ENCODE measurements around the gene C1QTNF3.

The C1QTNF3 gene

GRCh38 chr5:34062419-34062818, 19.4 kb upstream of the C1QTNF3 start:
- Histone ChIP-seq H3K36me3 (ENCODE audit: insufficient read depth, low read length) (no peaks in the 10 kb centered on the region), H3K9me3 (replicated peaks; ENCODE audit: low read length) (no peaks in the 10 kb centered on the region), H3K4me2 (ENCODE audit: low read length) (no peak overlapping the region), H3K4me3 (ENCODE audit: low read length) (no peak overlapping the region), H3K4me1 (ENCODE audit: control insufficient read depth, insufficient read depth, low read length) (no peaks in the 10 kb centered on the region), H3K9ac (ENCODE audit: low read depth, low read length) (no peak overlapping the region), H3K27me3 (ENCODE audit: control insufficient read depth, insufficient read depth, low read length) (no peaks in the 10 kb centered on the region)

- Histone ChIP-seq H3K27me3 (ENCODE audit: control insufficient read depth, insufficient read depth, low read length) (no peaks in the 10 kb centered on the region), H3K9me3 (replicated peaks; ENCODE audit: low read length) (no peaks in the 10 kb centered on the region), H3K4me2 (ENCODE audit: low read length) (no peak overlapping the region), H3K4me3 (ENCODE audit: low read length) (no peak overlapping the region), H3K36me3 (ENCODE audit: insufficient read depth, low read length) (no peaks in the 10 kb centered on the region), H3K9ac (ENCODE audit: low read depth, low read length) (no peak overlapping the region), H3K4me1 (ENCODE audit: control insufficient read depth, insufficient read depth, low read length) (no peaks in the 10 kb centered on the region)
Measured at GRCh38 chr5:34061993-34062392, 19.0 kb upstream of the C1QTNF3 start.

- no peaks in the 10 kb centered on the region for H3K27me3 ChIP-seq (ENCODE audit: control insufficient read depth, insufficient read depth, low read length)
- H3K4me3 ChIP-seq (ENCODE audit: low read length) = no peak overlapping the region
- no peaks in the 10 kb centered on the region for H3K9me3 ChIP-seq (replicated peaks; ENCODE audit: low read length)
- no peaks in the 10 kb centered on the region for H3K4me1 ChIP-seq (ENCODE audit: control insufficient read depth, insufficient read depth, low read length)
- no peaks in the 10 kb centered on the region for H3K36me3 ChIP-seq (ENCODE audit: insufficient read depth, low read length)
- H3K9ac ChIP-seq (ENCODE audit: low read depth, low read length) = no peak overlapping the region
- no peak overlapping the region for H3K4me2 ChIP-seq (ENCODE audit: low read length)
Measured at GRCh38 chr5:34059977-34060376, 17.0 kb upstream of the C1QTNF3 start.

- H3K27me3 ChIP-seq (ENCODE audit: control insufficient read depth, insufficient read depth, low read length) = no peaks in the 10 kb centered on the region
- peaks cover 9% of the 10 kb centered on the region for H3K4me1 ChIP-seq (ENCODE audit: control insufficient read depth, insufficient read depth, low read length)
- no peaks in the 10 kb centered on the region for H3K36me3 ChIP-seq (ENCODE audit: insufficient read depth, low read length)
- H3K4me3 ChIP-seq (ENCODE audit: low read length) = no peak overlapping the region
- H3K4me2 ChIP-seq (ENCODE audit: low read length) = no peak overlapping the region
- H3K9me3 ChIP-seq (replicated peaks; ENCODE audit: low read length) = no peaks in the 10 kb centered on the region
- no peak overlapping the region for H3K9ac ChIP-seq (ENCODE audit: low read depth, low read length)
Measured at GRCh38 chr5:34058532-34058931, 15.5 kb upstream of the C1QTNF3 start.

- Histone ChIP-seq H3K27me3 (ENCODE audit: control insufficient read depth, insufficient read depth, low read length) (no peaks in the 10 kb centered on the region), H3K36me3 (ENCODE audit: insufficient read depth, low read length) (no peaks in the 10 kb centered on the region), H3K4me2 (ENCODE audit: low read length) (no peak overlapping the region), H3K4me3 (ENCODE audit: low read length) (no peak overlapping the region), H3K4me1 (ENCODE audit: control insufficient read depth, insufficient read depth, low read length) (peaks cover 16% of the 10 kb centered on the region), H3K9ac (ENCODE audit: low read depth, low read length) (no peak overlapping the region), H3K9me3 (replicated peaks; ENCODE audit: low read length) (no peaks in the 10 kb centered on the region)
Measured at GRCh38 chr5:34057569-34057968, 14.6 kb upstream of the C1QTNF3 start.

- H3K4me1 ChIP-seq (ENCODE audit: control insufficient read depth, insufficient read depth, low read length) = peaks cover 21% of the 10 kb centered on the region
- no peak overlapping the region for H3K4me3 ChIP-seq (ENCODE audit: low read length)
- H3K9me3 ChIP-seq (replicated peaks; ENCODE audit: low read length) = no peaks in the 10 kb centered on the region
- no peaks in the 10 kb centered on the region for H3K27me3 ChIP-seq (ENCODE audit: control insufficient read depth, insufficient read depth, low read length)
- H3K36me3 ChIP-seq (ENCODE audit: insufficient read depth, low read length) = no peaks in the 10 kb centered on the region
- no peak overlapping the region for H3K4me2 ChIP-seq (ENCODE audit: low read length)
- H3K9ac ChIP-seq (ENCODE audit: low read depth, low read length) = no peak overlapping the region
Measured at GRCh38 chr5:34057118-34057517, 14.1 kb upstream of the C1QTNF3 start.

GRCh38 chr5:34055667-34056066, 12.7 kb upstream of the C1QTNF3 start:
- H3K4me3 ChIP-seq (ENCODE audit: low read length) = no peak overlapping the region
- H3K36me3 ChIP-seq (ENCODE audit: insufficient read depth, low read length) = no peaks in the 10 kb centered on the region
- no peak overlapping the region for H3K9ac ChIP-seq (ENCODE audit: low read depth, low read length)
- peaks cover 26% of the 10 kb centered on the region for H3K4me1 ChIP-seq (ENCODE audit: control insufficient read depth, insufficient read depth, low read length)
- no peaks in the 10 kb centered on the region for H3K9me3 ChIP-seq (replicated peaks; ENCODE audit: low read length)
- H3K4me2 ChIP-seq (ENCODE audit: low read length) = no peak overlapping the region
- H3K27me3 ChIP-seq (ENCODE audit: control insufficient read depth, insufficient read depth, low read length) = no peaks in the 10 kb centered on the region

- Histone ChIP-seq H3K4me2 (ENCODE audit: low read length) (no peak overlapping the region), H3K27me3 (ENCODE audit: control insufficient read depth, insufficient read depth, low read length) (no peaks in the 10 kb centered on the region), H3K9ac (ENCODE audit: low read depth, low read length) (no peak overlapping the region), H3K4me3 (ENCODE audit: low read length) (no peak overlapping the region), H3K36me3 (ENCODE audit: insufficient read depth, low read length) (no peaks in the 10 kb centered on the region), H3K4me1 (ENCODE audit: control insufficient read depth, insufficient read depth, low read length) (peaks cover 26% of the 10 kb centered on the region), H3K9me3 (replicated peaks; ENCODE audit: low read length) (no peaks in the 10 kb centered on the region)
Measured at GRCh38 chr5:34054400-34054729, 11.4 kb upstream of the C1QTNF3 start.

GRCh38 chr5:34053571-34054399, 10.8 kb upstream of the C1QTNF3 start:
- peak overlapping the region; percentile 13 for H3K4me3 ChIP-seq (ENCODE audit: low read length)
- H3K27me3 ChIP-seq (ENCODE audit: control insufficient read depth, insufficient read depth, low read length) = no peaks in the 10 kb centered on the region
- H3K9ac ChIP-seq (ENCODE audit: low read depth, low read length) = no peak overlapping the region
- no peaks in the 10 kb centered on the region for H3K36me3 ChIP-seq (ENCODE audit: insufficient read depth, low read length)
- peak overlapping the region; percentile 45 for H3K4me2 ChIP-seq (ENCODE audit: low read length)
- peaks cover 26% of the 10 kb centered on the region for H3K4me1 ChIP-seq (ENCODE audit: control insufficient read depth, insufficient read depth, low read length)
- no peaks in the 10 kb centered on the region for H3K9me3 ChIP-seq (replicated peaks; ENCODE audit: low read length)

GRCh38 chr5:34053133-34053532, 10.1 kb upstream of the C1QTNF3 start:
- Histone ChIP-seq H3K4me3 (ENCODE audit: low read length) (peak overlapping the region; percentile 13), H3K27me3 (ENCODE audit: control insufficient read depth, insufficient read depth, low read length) (no peaks in the 10 kb centered on the region), H3K9ac (ENCODE audit: low read depth, low read length) (peak overlapping the region; percentile 63), H3K9me3 (replicated peaks; ENCODE audit: low read length) (no peaks in the 10 kb centered on the region), H3K4me2 (ENCODE audit: low read length) (peak overlapping the region; percentile 46), H3K36me3 (ENCODE audit: insufficient read depth, low read length) (no peaks in the 10 kb centered on the region), H3K4me1 (ENCODE audit: control insufficient read depth, insufficient read depth, low read length) (peaks cover 26% of the 10 kb centered on the region)

GRCh38 chr5:34051374-34051980, 8.5 kb upstream of the C1QTNF3 start:
- H3K4me3 ChIP-seq (ENCODE audit: low read length) = no peak overlapping the region
- H3K36me3 ChIP-seq (ENCODE audit: insufficient read depth, low read length) = no peaks in the 10 kb centered on the region
- no peaks in the 10 kb centered on the region for H3K27me3 ChIP-seq (ENCODE audit: control insufficient read depth, insufficient read depth, low read length)
- H3K4me2 ChIP-seq (ENCODE audit: low read length) = no peak overlapping the region
- H3K9ac ChIP-seq (ENCODE audit: low read depth, low read length) = no peak overlapping the region
- no peaks in the 10 kb centered on the region for H3K9me3 ChIP-seq (replicated peaks; ENCODE audit: low read length)
- peaks cover 39% of the 10 kb centered on the region for H3K4me1 ChIP-seq (ENCODE audit: control insufficient read depth, insufficient read depth, low read length)

All from skeletal muscle satellite cell (primary cell).